ENCODE results near the gene AGAP1.

Gene AGAP1

DNA sequence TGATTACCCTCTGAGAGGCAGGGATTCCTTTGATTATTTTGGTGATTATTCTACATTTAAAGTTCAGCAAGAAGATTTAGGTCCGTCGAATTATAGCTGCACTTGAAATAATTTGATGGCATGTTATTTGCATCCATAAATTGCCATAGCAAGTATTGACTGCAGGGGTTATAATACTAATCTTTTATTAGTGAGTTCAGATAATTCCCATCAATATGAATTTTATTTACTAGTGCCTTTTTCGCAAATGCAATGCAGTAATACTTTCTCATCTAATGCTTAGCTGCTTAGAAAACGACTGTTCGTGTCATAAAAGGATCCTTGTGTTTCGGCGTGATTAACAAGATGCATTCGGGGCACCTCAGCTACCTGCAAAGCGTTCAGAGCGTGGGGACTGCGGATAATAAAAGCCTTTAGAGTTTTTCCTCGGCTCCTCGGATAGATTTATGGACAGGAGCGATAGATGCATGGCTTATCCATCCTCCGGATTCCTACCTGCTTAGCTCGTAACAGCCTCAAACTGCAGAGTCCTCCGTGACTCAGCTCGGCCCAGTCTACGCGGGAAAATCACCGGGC is 676.8 kb downstream of the AGAP1 start:
- no peak for TF ChIP-seq CTCF (IDR thresholded peaks at IDR 0.05; ENCODE audit: low read depth, low read length)
- DNase-seq (ENCODE audit: low read depth in 2 of 2): no peak
- H3K4me3 ChIP-seq (replicated peaks in 1 of 2; ENCODE audit: low read depth in 2 of 2, low read length in 2 of 2): no peak overlapping the region

DNA sequence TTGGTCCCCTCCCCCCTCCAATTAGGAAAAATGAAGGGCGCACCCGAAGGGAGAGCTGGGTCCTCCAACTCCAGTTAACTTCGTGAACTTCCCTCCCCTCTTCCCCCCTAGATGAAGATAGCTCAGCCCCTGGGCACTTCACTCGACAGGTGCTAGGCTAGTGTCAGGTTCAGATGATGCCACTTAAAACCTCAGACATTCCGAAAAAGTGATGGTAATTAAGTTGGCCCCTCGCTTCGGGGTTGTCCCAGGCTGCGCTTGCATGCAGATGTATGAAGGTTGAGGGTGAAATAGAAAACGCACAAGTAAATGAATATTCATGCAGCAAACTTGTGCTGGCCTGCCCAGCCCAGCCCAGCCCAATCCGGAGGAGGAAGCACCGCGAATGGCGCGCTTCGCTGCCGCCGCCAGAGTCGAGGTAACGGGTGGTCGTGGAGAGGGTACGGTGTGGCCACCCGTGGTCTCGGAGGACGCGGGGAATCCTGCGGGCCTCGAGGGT is 677.4 kb downstream of the AGAP1 start:
- TF ChIP-seq CTCF (IDR thresholded peaks at IDR 0.05; ENCODE audit: low read depth, low read length): no peak
- no peak for DNase-seq (ENCODE audit: low read depth in 2 of 2)
- no peak overlapping the region for H3K4me3 ChIP-seq (replicated peaks in 1 of 2; ENCODE audit: low read depth in 2 of 2, low read length in 2 of 2)

DNA sequence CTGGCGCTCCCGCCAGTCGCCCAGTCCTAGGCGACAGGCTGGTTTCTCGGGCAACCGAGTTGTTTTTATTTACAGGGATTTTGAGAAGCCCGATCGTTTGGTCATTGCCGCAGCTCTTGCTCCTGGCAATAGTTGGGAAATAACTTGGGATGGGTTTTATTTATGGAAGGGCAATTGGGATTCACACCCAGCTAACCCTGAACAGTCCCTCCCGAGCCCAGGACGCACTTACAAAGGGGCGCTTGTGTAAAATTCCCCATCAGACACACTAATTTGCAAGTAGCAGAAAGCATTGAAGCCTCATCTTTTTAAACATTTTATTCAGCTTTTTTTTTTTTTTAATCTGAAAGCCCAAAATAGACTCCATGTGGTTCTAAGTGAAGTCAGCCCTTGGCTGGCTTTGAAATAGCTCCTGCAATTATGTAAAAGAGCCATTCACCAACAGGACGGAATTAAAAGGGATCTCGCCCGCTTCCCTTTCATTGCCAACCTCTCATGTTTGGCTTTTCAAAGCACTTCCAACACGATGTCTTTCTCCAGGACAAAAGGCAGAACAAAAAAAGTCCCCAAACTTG is 677.9 kb downstream of the AGAP1 start:
- H3K4me3 ChIP-seq (replicated peaks in 1 of 2; ENCODE audit: low read depth in 2 of 2, low read length in 2 of 2): no peak overlapping the region
- no peak for DNase-seq (ENCODE audit: low read depth in 2 of 2)
- no peak for TF ChIP-seq CTCF (IDR thresholded peaks at IDR 0.05; ENCODE audit: low read depth, low read length)

- no peak for TF ChIP-seq CTCF (IDR thresholded peaks at IDR 0.05; ENCODE audit: low read depth, low read length)
Measured at GRCh38 chr2:236172255-236173035, 678.6 kb downstream of the AGAP1 start.

DNA sequence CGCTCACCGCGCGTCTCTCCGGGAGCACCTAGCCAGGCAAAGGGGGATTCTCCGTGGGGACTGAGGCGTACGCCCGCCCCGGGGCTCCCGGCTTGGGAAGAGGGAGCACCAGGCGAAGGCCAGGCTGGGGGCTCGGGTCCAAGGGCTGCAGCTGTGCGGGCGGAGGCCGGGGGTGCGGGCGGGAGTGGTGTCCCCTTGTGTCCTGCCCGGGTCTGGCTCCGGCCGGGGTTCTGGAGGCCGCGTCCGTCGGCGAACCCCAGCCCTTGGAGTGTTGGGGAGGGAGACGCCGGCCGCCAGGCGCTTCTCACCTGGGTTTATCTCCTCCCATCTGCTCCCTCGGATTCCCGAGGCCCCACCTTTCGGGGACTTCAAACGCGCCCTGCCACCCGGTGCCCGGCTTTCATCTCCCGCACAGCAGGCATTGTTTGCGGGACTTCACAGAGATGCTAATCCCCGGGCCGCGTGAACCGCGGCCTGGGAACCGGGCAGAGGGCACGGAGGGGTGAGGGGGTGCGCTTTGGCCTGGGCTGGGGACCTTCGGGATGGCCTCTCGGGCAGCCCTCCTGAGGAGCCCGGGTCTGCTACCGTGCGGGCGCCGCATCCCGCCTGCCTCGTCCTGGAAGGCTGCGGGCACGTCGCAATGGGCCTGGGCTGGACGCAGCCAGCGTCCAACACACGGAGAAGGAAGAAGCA is 679.3 kb downstream of the AGAP1 start:
- DNase-seq (ENCODE audit: low read depth in 2 of 2): no peak
- TF ChIP-seq CTCF (IDR thresholded peaks at IDR 0.05; ENCODE audit: low read depth, low read length): no peak
- H3K4me3 ChIP-seq (replicated peaks in 1 of 2; ENCODE audit: low read depth in 2 of 2, low read length in 2 of 2): no peak overlapping the region

More at GRCh38 chr2:236172255-236173035, 678.6 kb downstream of the AGAP1 start:
- no peak for DNase-seq (ENCODE audit: low read depth in 2 of 2)
- no peak overlapping the region for H3K4me3 ChIP-seq (replicated peaks in 1 of 2; ENCODE audit: low read depth in 2 of 2, low read length in 2 of 2)

DNA sequence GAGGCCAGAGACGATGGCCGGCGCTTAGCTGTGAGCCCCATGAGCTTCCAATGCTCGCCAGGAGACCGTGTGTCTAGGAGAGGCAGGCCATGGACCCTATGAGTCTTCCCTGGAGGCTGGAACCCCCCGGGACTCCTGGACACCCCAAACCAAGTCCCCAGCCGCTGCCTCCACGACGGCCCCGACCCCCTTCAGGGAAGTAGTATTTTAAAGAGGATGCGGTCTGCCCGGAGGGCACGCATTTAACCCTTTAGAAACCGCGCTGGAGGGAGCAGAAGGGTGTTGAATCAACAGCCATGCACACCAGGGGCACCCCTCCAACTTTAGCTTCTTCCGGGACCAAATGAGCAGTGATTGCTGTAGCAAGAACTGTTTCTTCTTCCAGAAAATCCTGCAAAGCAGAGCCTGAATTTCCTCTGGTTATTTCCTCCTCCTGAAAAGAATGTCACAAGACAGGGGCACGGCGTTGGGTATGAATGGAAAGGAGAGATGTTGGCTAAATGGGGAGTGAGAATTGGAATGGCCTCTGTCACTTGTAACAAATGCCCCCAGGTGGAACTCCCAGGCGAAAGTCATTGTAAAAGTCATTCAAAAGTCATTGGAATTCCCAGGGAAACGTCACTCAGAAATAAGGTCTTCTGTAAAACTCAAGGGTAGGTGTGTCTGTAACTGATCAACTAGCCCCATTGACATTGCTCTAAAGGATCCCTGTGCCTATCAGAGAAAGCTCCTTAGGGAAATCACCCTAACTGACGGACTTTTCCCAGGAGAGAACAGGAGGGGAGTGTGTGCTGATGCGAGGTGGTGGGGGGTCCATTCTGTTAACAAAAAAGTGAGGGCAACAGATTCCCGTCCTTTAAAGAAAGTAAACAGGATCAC is 680.1 kb downstream of the AGAP1 start:
- H3K4me3 ChIP-seq (replicated peaks in 1 of 2; ENCODE audit: low read depth in 2 of 2, low read length in 2 of 2): no peak overlapping the region
- DNase-seq (ENCODE audit: low read depth in 2 of 2): no peak
- TF ChIP-seq CTCF (IDR thresholded peaks at IDR 0.05; ENCODE audit: low read depth, low read length): no peak

Measured in cardiac fibroblast (primary cell).